ENCODE measurements around the gene LTBP1.

The LTBP1 gene

GRCh38 chr2:33442528-33443079, 495.9 kb downstream of the LTBP1 start:
- H3K27ac ChIP-seq: no peak overlapping the region
- intact Hi-C loops (cut with DNase I; ENCODE audit: low total_unique reads): loop anchor here (5.0 kb wide), 1 partner anchor 405 kb away; no protein-coding TSS in a partner anchor
- DNase-seq: no peak
- no peaks in the 10 kb centered on the region for H3K9me3 ChIP-seq
- no peaks in the 10 kb centered on the region for H3K27me3 ChIP-seq
- H3K4me1 ChIP-seq: peaks cover 0 to 20% (median 4%) of the 10 kb centered on the region in 4 donors
- no peak overlapping the region for H3K4me3 ChIP-seq
- TF ChIP-seq, protein P1, sequence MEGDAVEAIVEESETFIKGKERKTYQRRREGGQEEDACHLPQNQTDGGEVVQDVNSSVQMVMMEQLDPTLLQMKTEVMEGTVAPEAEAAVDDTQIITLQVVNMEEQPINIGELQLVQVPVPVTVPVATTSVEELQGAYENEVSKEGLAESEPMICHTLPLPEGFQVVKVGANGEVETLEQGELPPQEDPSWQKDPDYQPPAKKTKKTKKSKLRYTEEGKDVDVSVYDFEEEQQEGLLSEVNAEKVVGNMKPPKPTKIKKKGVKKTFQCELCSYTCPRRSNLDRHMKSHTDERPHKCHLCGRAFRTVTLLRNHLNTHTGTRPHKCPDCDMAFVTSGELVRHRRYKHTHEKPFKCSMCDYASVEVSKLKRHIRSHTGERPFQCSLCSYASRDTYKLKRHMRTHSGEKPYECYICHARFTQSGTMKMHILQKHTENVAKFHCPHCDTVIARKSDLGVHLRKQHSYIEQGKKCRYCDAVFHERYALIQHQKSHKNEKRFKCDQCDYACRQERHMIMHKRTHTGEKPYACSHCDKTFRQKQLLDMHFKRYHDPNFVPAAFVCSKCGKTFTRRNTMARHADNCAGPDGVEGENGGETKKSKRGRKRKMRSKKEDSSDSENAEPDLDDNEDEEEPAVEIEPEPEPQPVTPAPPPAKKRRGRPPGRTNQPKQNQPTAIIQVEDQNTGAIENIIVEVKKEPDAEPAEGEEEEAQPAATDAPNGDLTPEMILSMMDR (IDR thresholded peaks at IDR 0.05): no peak
- no peaks in the 10 kb centered on the region for H3K36me3 ChIP-seq

DNA sequence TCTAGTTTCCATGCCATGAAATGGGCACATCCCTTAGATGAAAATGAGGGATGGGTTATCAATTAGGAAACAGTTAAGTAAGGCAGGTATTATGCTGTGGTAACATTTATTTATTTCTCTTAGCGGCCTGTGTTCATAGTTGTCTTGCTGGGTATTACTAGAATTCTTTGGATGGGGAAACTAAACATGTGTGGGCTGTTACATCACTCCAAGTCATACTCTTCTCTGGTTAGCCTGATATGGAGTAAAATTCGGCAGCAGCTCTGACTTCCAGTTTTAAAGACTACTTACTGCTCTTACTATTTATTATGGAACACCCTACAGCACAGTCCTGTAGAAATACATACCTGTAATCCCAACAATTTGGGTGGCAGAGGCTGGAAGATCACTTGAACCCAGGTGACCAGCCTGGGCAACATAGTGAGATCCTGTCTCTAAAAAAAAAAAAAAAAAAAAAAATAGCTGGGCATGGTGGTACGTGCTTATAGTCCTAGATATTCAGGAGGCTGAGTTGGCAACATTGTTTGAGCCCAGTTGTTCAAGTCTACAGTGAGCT, 496.6 kb downstream of the LTBP1 start:
- Histone ChIP-seq H3K36me3 (no peaks in the 10 kb centered on the region), H3K4me3 (no peak overlapping the region), H3K27ac (no peak overlapping the region), H3K9me3 (no peaks in the 10 kb centered on the region), H3K4me1 (peaks cover 0 to 15% (median 3%) of the 10 kb centered on the region in 4 donors), H3K27me3 (no peaks in the 10 kb centered on the region)
- no peak for DNase-seq
- intact Hi-C loops (cut with DNase I; ENCODE audit: low total_unique reads): loop anchor here (5.0 kb wide), 1 partner anchor 406 kb away; no protein-coding TSS in a partner anchor
- TF ChIP-seq, protein P1 (IDR thresholded peaks at IDR 0.05): no peak

GRCh38 chr2:33444967-33445366, 498.2 kb downstream of the LTBP1 start:
- H3K4me3 ChIP-seq: no peak overlapping the region
- TF ChIP-seq, protein P1 (IDR thresholded peaks at IDR 0.05): no peak
- peaks cover 0 to 15% (median 3%) of the 10 kb centered on the region in 4 donors for H3K4me1 ChIP-seq
- H3K27ac ChIP-seq: no peak overlapping the region
- no peaks in the 10 kb centered on the region for H3K36me3 ChIP-seq
- no peak for DNase-seq
- no peaks in the 10 kb centered on the region for H3K9me3 ChIP-seq
- intact Hi-C loops (cut with DNase I; ENCODE audit: low total_unique reads): loop anchor here (5.0 kb wide), 1 partner anchor 408 kb away; no protein-coding TSS in a partner anchor
- H3K27me3 ChIP-seq: no peaks in the 10 kb centered on the region

- Histone ChIP-seq H3K4me3 (no peak overlapping the region), H3K4me1 (peaks cover 0 to 11% (median 3%) of the 10 kb centered on the region in 4 donors), H3K27me3 (no peaks in the 10 kb centered on the region), H3K9me3 (peaks cover 0 to 13% (median 7%) of the 10 kb centered on the region in 3 donors), H3K36me3 (no peaks in the 10 kb centered on the region), H3K27ac (no peak overlapping the region)
- TF ChIP-seq, protein P1 (IDR thresholded peaks at IDR 0.05): no peak
- no peak for DNase-seq
- intact Hi-C loops (cut with DNase I; ENCODE audit: low total_unique reads): no loop called here
Measured at GRCh38 chr2:33448220-33448899, 501.6 kb downstream of the LTBP1 start.
